WTC11 (cell line): ENCODE measurements around the gene PRSS56.

Experiments used
- CREM ChIP-seq: sonication (generic); formaldehyde crosslinking; IDR thresholded peaks from 2 replicates; pipeline ENCODE4 v1.8.1; 2022; ENCODE audit warnings: mild to moderate bottlenecking, missing genetic modification reagents, moderate library complexity
- ETV6 ChIP-seq: sonication (generic); formaldehyde crosslinking; IDR thresholded peaks from 2 replicates; pipeline ENCODE4 v1.8.1; 2022; ENCODE audit warnings: mild to moderate bottlenecking, missing genetic modification reagents
- HMGA2 ChIP-seq: fragments of 250-450 bp; sonication (Bioruptor Pico); IDR thresholded peaks from 2 replicates; pipeline ENCODE4 v1.4.0; 2021; ENCODE audit warnings: mild to moderate bottlenecking, moderate library complexity
- HMGXB4 ChIP-seq: sonication (generic); formaldehyde crosslinking; IDR thresholded peaks from 2 replicates; pipeline ENCODE4 v1.8.1; 2023; ENCODE audit warnings: mild to moderate bottlenecking, moderate library complexity, missing genetic modification reagents
- JUN ChIP-seq: sonication (generic); formaldehyde crosslinking; IDR thresholded peaks from 2 replicates; pipeline ENCODE4 v1.8.0; 2023; ENCODE audit warnings: mild to moderate bottlenecking, missing genetic modification reagents
- KAT7 ChIP-seq: sonication (generic); formaldehyde crosslinking; IDR thresholded peaks from 2 replicates; pipeline ENCODE4 v1.8.1; 2023; ENCODE audit warnings: missing genetic modification reagents, mild to moderate bottlenecking, borderline replicate concordance
- MYBL2 ChIP-seq: sonication (generic); formaldehyde crosslinking; IDR thresholded peaks from 2 replicates; pipeline ENCODE4 v1.8.1; 2023; ENCODE audit warnings: mild to moderate bottlenecking, moderate library complexity, missing genetic modification reagents
- NFE2L1 ChIP-seq: sonication (generic); formaldehyde crosslinking; IDR thresholded peaks from 2 replicates; pipeline ENCODE4 v1.8.1; 2023; ENCODE audit warnings: missing genetic modification reagents
- NFYB ChIP-seq: sonication (generic); formaldehyde crosslinking; conservative IDR thresholded peaks from 2 replicates; pipeline ENCODE4 v1.8.0; 2022; ENCODE audit warnings: low read depth, missing genetic modification reagents
- PRRX2 ChIP-seq: fragments of 250-450 bp; sonication (Bioruptor Pico); IDR thresholded peaks from 2 replicates; pipeline ENCODE4 v1.8.0; 2021; ENCODE audit warnings: mild to moderate bottlenecking
- SP1 ChIP-seq: sonication (generic); formaldehyde crosslinking; conservative IDR thresholded peaks from 2 replicates; pipeline ENCODE4 v1.8.1; 2022; ENCODE audit warnings: missing genetic modification reagents
- TF ChIP-seq, protein P1 (sequence below): fragments of 200-600 bp; IDR thresholded peaks from 2 replicates; pipeline ENCODE4 v1.8.0; 2022; ENCODE audit warnings: antibody characterized with exemption
- TF ChIP-seq, protein P2 (sequence below): sonication (generic); formaldehyde crosslinking; IDR thresholded peaks from 2 replicates; pipeline ENCODE4 v1.8.1; 2022; ENCODE audit warnings: low read depth, mild to moderate bottlenecking, moderate library complexity, missing genetic modification reagents, borderline replicate concordance
- TF ChIP-seq, protein P3 (sequence below): sonication (generic); formaldehyde crosslinking; conservative IDR thresholded peaks from 2 replicates; pipeline ENCODE4 v1.8.1; 2022; ENCODE audit warnings: mild to moderate bottlenecking, missing genetic modification reagents

GRCh38 chr2:232574674-232575403 is 54.7 kb downstream of the PRSS56 start:
- TF ChIP-seq MYBL2 (CRISPR knock-in tag), result no peak
- TF ChIP-seq, protein P1, sequence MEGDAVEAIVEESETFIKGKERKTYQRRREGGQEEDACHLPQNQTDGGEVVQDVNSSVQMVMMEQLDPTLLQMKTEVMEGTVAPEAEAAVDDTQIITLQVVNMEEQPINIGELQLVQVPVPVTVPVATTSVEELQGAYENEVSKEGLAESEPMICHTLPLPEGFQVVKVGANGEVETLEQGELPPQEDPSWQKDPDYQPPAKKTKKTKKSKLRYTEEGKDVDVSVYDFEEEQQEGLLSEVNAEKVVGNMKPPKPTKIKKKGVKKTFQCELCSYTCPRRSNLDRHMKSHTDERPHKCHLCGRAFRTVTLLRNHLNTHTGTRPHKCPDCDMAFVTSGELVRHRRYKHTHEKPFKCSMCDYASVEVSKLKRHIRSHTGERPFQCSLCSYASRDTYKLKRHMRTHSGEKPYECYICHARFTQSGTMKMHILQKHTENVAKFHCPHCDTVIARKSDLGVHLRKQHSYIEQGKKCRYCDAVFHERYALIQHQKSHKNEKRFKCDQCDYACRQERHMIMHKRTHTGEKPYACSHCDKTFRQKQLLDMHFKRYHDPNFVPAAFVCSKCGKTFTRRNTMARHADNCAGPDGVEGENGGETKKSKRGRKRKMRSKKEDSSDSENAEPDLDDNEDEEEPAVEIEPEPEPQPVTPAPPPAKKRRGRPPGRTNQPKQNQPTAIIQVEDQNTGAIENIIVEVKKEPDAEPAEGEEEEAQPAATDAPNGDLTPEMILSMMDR, result no peak
- TF ChIP-seq HMGA2 (CRISPR knock-in tag), result no peak
- no peak for TF ChIP-seq ETV6 (CRISPR knock-in tag)
- no peak for TF ChIP-seq NFYB (CRISPR knock-in tag)
- no peak for TF ChIP-seq CREM
- no peak for TF ChIP-seq HMGXB4
- TF ChIP-seq PRRX2 (CRISPR knock-in tag), result no peak
- TF ChIP-seq KAT7 (CRISPR knock-in tag), result no peak
- TF ChIP-seq SP1, result no peak
- TF ChIP-seq, protein P2, sequence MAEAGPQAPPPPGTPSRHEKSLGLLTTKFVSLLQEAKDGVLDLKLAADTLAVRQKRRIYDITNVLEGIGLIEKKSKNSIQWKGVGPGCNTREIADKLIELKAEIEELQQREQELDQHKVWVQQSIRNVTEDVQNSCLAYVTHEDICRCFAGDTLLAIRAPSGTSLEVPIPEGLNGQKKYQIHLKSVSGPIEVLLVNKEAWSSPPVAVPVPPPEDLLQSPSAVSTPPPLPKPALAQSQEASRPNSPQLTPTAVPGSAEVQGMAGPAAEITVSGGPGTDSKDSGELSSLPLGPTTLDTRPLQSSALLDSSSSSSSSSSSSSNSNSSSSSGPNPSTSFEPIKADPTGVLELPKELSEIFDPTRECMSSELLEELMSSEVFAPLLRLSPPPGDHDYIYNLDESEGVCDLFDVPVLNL (CRISPR knock-in tag), result no peak
- TF ChIP-seq, protein P3, sequence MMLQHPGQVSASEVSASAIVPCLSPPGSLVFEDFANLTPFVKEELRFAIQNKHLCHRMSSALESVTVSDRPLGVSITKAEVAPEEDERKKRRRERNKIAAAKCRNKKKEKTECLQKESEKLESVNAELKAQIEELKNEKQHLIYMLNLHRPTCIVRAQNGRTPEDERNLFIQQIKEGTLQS, result no peak
- no peak for TF ChIP-seq NFE2L1 (CRISPR knock-in tag)
- TF ChIP-seq JUN (CRISPR knock-in tag), result no peak
